A549 (cell line): ENCODE measurements around the gene NTRK2. TPM values are rescaled to one million over a fixed set of nuclear protein-coding genes. Genes with fewer than 3 reads are reported as not detected.

Source experiments
- ATAC-seq, 2 experiments: fragments of 200-7000 bp in 1 of 2; fragments of >200 bp in 1 of 2; cut with Nextera tagmentation in 1 of 2; cut with Tn5 transposase in 1 of 2; 3 replicates each; pipeline versions ENCODE4 v1.8.0 to v1.9.1; 2018 to 2020; ENCODE audit warnings: mild to moderate bottlenecking in 1 of 2, moderate library complexity in 1 of 2
- CTCF ChIA-PET: fragments of 300-600 bp; sonication (Branson Sonifier 250); formaldehyde crosslinking; extraction: SDS; loops from one replicate; lab custom pipeline; 2021; ENCODE audit warnings: antibody characterized with exemption, inconsistent platforms; lab: Yijun Ruan, JAX
- POLR2A ChIA-PET: fragments of 350-600 bp; formaldehyde crosslinking; extraction: SDS; loops from one replicate; lab custom pipeline; 2021; ENCODE audit warnings: antibody characterized with exemption, inconsistent platforms; lab: Yijun Ruan, JAX
- DNase-seq, 2 experiments: peaks; one replicate each; pipeline versions ENCODE4 v3.0.0 to v3.0.0-alpha.2; 2011 to 2016; ENCODE audit warnings: low read depth in 1 of 2, low spot score in 1 of 2
- FAIRE-seq: peaks from 2 replicates; lab custom pipeline; 2011; peaks lifted over from hg19 to GRCh38; lab: Jason Lieb, UNC
- H3K27ac ChIP-seq, 2 experiments: fragments of >200 bp; sonication (Bioruptor Twin); formaldehyde crosslinking; 3 replicates each; pipeline ENCODE4 v1.5.1; 2016 to 2017
- H3K4me1 ChIP-seq: fragments of >200 bp; sonication (Bioruptor Twin); formaldehyde crosslinking; 3 replicates; pipeline ENCODE4 v1.6.1; 2016
- H3K4me2 ChIP-seq: fragments of >200 bp; sonication (Bioruptor Twin); formaldehyde crosslinking; 3 replicates; pipeline ENCODE4 v1.6.1; 2016
- H3K4me3 ChIP-seq: fragments of >200 bp; sonication (Bioruptor Twin); formaldehyde crosslinking; 3 replicates; pipeline ENCODE4 v1.5.1; 2016
- H3K9me3 ChIP-seq: fragments of >200 bp; sonication (Bioruptor Twin); formaldehyde crosslinking; 3 replicates; pipeline ENCODE4 v1.6.1; 2016
- BHLHE40 ChIP-seq: IDR thresholded peaks from 2 replicates; pipeline ENCODE4 v1.6.1; 2012; ENCODE audit warnings: low read depth, low read length, inconsistent platforms
- CBX2 ChIP-seq: fragments of 200-600 bp; sonication (generic); IDR thresholded peaks from 2 replicates; pipeline ENCODE4 v1.6.1; 2016; ENCODE audit warnings: low read depth, mild to moderate bottlenecking, borderline replicate concordance
- CBX8 ChIP-seq: fragments of 200-600 bp; sonication (generic); IDR thresholded peaks from 2 replicates; pipeline ENCODE4 v1.6.1; 2016
- CEBPB ChIP-seq, 2 experiments: fragments of >200 bp in 1 of 2; sonication (Bioruptor Twin) in 1 of 2; formaldehyde crosslinking in 1 of 2; IDR thresholded peaks; 2 replicates each; pipeline ENCODE4 v1.6.1; 2012 to 2016
- CHD4 ChIP-seq: fragments of 200-600 bp; sonication (generic); IDR thresholded peaks from 2 replicates; pipeline ENCODE4 v1.6.1; 2016; ENCODE audit warnings: antibody characterized with exemption, mild to moderate bottlenecking, borderline replicate concordance
- CTCF ChIP-seq: fragments of >200 bp; sonication (Bioruptor Twin); formaldehyde crosslinking; IDR thresholded peaks from 3 replicates; pipeline ENCODE4 v1.5.1; 2016
- ELK1 ChIP-seq: fragments of 150-350 bp; IDR thresholded peaks from 2 replicates; pipeline ENCODE4 v1.6.1; 2014; ENCODE audit warnings: low read depth, mild to moderate bottlenecking, low read length
- FOSB ChIP-seq: fragments of 250-450 bp; sonication (Bioruptor Pico); IDR thresholded peaks from 2 replicates; pipeline ENCODE4 v1.5.0; 2020; ENCODE audit warnings: mild to moderate bottlenecking, moderate library complexity
- FOSL2 ChIP-seq, 2 experiments: fragments of 450-650 bp in 1 of 2; fragments of >200 bp in 1 of 2; sonication (Bioruptor Twin) in 1 of 2; formaldehyde crosslinking; IDR thresholded peaks; 2 replicates each; pipeline versions ENCODE4 v1.5.0 to v1.6.1; 2016 to 2020; ENCODE audit warnings: mild to moderate bottlenecking in 1 of 2, moderate library complexity in 1 of 2
- GATA3 ChIP-seq: IDR thresholded peaks from 2 replicates; pipeline ENCODE4 v1.6.1; 2012; ENCODE audit warnings: borderline replicate concordance
- HDAC2 ChIP-seq: fragments of 200-600 bp; sonication (generic); IDR thresholded peaks from 2 replicates; pipeline ENCODE4 v1.6.1; 2016
- HEYL ChIP-seq: fragments of 250-450 bp; sonication (Bioruptor Pico); IDR thresholded peaks from 2 replicates; pipeline ENCODE4 v1.8.0; 2021; ENCODE audit warnings: mild to moderate bottlenecking, moderate library complexity
- HOXA7 ChIP-seq: fragments of 250-450 bp; sonication (Bioruptor Pico); IDR thresholded peaks from 2 replicates; pipeline ENCODE4 v1.5.0; 2020; ENCODE audit warnings: mild to moderate bottlenecking, moderate library complexity
- HOXB13 ChIP-seq: fragments of 250-450 bp; sonication (Bioruptor Pico); IDR thresholded peaks from 2 replicates; pipeline ENCODE4 v1.5.0; 2020; ENCODE audit warnings: low read depth, mild to moderate bottlenecking, moderate library complexity
- HOXB5 ChIP-seq: fragments of 250-450 bp; sonication (Bioruptor Pico); IDR thresholded peaks from 2 replicates; pipeline ENCODE4 v1.5.0; 2020; ENCODE audit warnings: mild to moderate bottlenecking, moderate library complexity
- KDM1A ChIP-seq: fragments of 200-600 bp; sonication (generic); IDR thresholded peaks from 2 replicates; pipeline ENCODE4 v1.6.1; 2016; ENCODE audit warnings: low read depth, mild to moderate bottlenecking
- MAFK ChIP-seq: fragments of 450-650 bp; IDR thresholded peaks from 2 replicates; pipeline ENCODE4 v1.6.1; 2014; ENCODE audit not compliant: partially characterized antibody
- MAX ChIP-seq: IDR thresholded peaks from 2 replicates; pipeline ENCODE4 v1.6.1; 2012
- MAZ ChIP-seq: fragments of 150-350 bp; IDR thresholded peaks from 2 replicates; pipeline ENCODE4 v1.6.1; 2014; ENCODE audit warnings: antibody characterized with exemption, low read depth, low read length, borderline replicate concordance
- MYC ChIP-seq: IDR thresholded peaks from 2 replicates; pipeline ENCODE4 v1.6.1; 2012; ENCODE audit warnings: mild to moderate bottlenecking, inconsistent platforms, low read length, improper control_type of control experiment, borderline replicate concordance
- NFE2L2 ChIP-seq: fragments of 150-350 bp; conservative IDR thresholded peaks from 2 replicates; pipeline ENCODE4 v1.6.1; 2014; ENCODE audit warnings: low read length
- PHF8 ChIP-seq: fragments of 200-600 bp; sonication (generic); IDR thresholded peaks from 2 replicates; pipeline ENCODE4 v1.6.1; 2016; ENCODE audit warnings: low read depth, mild to moderate bottlenecking, antibody characterized with exemption, moderate library complexity, borderline replicate concordance
- POLR2AphosphoS2 ChIP-seq: conservative IDR thresholded peaks from 2 replicates; pipeline ENCODE4 v1.6.1; 2012; ENCODE audit warnings: low read length, improper control_type of control experiment, inconsistent platforms
- RARB ChIP-seq: fragments of 250-450 bp; sonication (Bioruptor Pico); IDR thresholded peaks from 2 replicates; pipeline ENCODE4 v1.8.0; 2021; ENCODE audit warnings: mild to moderate bottlenecking, moderate library complexity
- REST ChIP-seq: fragments of 200-600 bp; sonication (generic); IDR thresholded peaks from 2 replicates; pipeline ENCODE4 v1.6.1; 2016; ENCODE audit warnings: antibody characterized with exemption, mild to moderate bottlenecking, moderate library complexity
- RNF2 ChIP-seq: fragments of 200-600 bp; sonication (generic); IDR thresholded peaks from 2 replicates; pipeline ENCODE4 v1.6.1; 2016; ENCODE audit warnings: low read depth, mild to moderate bottlenecking, antibody characterized with exemption, moderate library complexity, borderline replicate concordance
- SREBF2 ChIP-seq: fragments of 450-650 bp; IDR thresholded peaks from 2 replicates; pipeline ENCODE4 v1.6.1; 2014; ENCODE audit warnings: mild to moderate bottlenecking, moderate library complexity
- USF2 ChIP-seq: fragments of 450-650 bp; IDR thresholded peaks from 2 replicates; pipeline ENCODE4 v1.6.1; 2014; ENCODE audit warnings: antibody characterized with exemption
- ZNF302 ChIP-seq: fragments of 250-450 bp; sonication (Bioruptor Pico); IDR thresholded peaks from 2 replicates; pipeline ENCODE4 v1.9.0; 2021; ENCODE audit warnings: inconsistent platforms, mild to moderate bottlenecking, moderate library complexity
- ZSCAN20 ChIP-seq: fragments of 250-450 bp; sonication (Bioruptor Pico); IDR thresholded peaks from 2 replicates; pipeline ENCODE4 v1.8.0; 2022; ENCODE audit warnings: mild to moderate bottlenecking, moderate library complexity
- WGBS: methylation state at CpG from one replicate; pipeline ENCODE4 v1.1.6; 2017; ENCODE audit errors: missing lambda C conversion rate; 5-methylcytosine and 5-hydroxymethylcytosine counted together
- polyA plus RNA-seq, 4 experiments: library from polyadenylated mRNA; depleted of rRNA in 3 of 4; stranded (reverse); fragments of >200 nt; fragmentation: RNase III in 1 of 4; extraction: RNeasy Plus Mini Kit Qiagen cat#74134 plus additional on column Dnase treatment in 1 of 4; gene quantifications; 2 replicates in 3 of 4; 3 replicates in 1 of 4; pipeline ENCODE4 v1.2.3, GENCODE V29; 2011 to 2017

The NTRK2 gene
- polyA plus RNA-seq, 2 of the 4 experiments (the other 2 are of a cell fraction), result 0.03 TPM

- POLR2A ChIA-PET, result no interaction called here
- ATAC-seq (no peak), DNase-seq (no peak), FAIRE-seq (no peak)
- H3K27ac ChIP-seq, result no peak overlapping the region
- CTCF ChIA-PET, result interaction anchor here (0.7 kb wide), 1 partner anchor 1473 kb away, joined by 4 read pairs; no protein-coding TSS in a partner anchor
- no peak overlapping the region for H3K4me3 ChIP-seq
- no peak overlapping the region for H3K4me2 ChIP-seq
- 76% methylated on average over 4 of the region's 4 CpGs for WGBS
- TF ChIP-seq NFE2L2, result no peak
- no peak for TF ChIP-seq FOSB (CRISPR knock-in tag)
- no peak for TF ChIP-seq HOXB5 (CRISPR knock-in tag)
- TF ChIP-seq REST, result no peak
- TF ChIP-seq ELK1, result no peak
- no peak for TF ChIP-seq SREBF2
- TF ChIP-seq MAZ, result no peak
- TF ChIP-seq GATA3, result no peak
- no peak for TF ChIP-seq CBX8
- no peak for TF ChIP-seq ZSCAN20 (CRISPR knock-in tag)
- TF ChIP-seq HEYL (CRISPR knock-in tag), result no peak
- TF ChIP-seq HDAC2, result no peak
- TF ChIP-seq MYC, result no peak
- TF ChIP-seq BHLHE40, result no peak
- TF ChIP-seq KDM1A, result no peak
- TF ChIP-seq FOSL2 (IDR thresholded peaks at IDR 0.05), result no peak
- TF ChIP-seq FOSL2 (CRISPR knock-in tag; IDR thresholded peaks at IDR 0.05), result no peak
- no peak for TF ChIP-seq CBX2
- TF ChIP-seq MAX, result no peak
- TF ChIP-seq RNF2, result no peak
- TF ChIP-seq CHD4, result no peak
- H3K4me1 ChIP-seq, result peaks cover 15% of the 10 kb centered on the region
- peaks cover 2% of the 10 kb centered on the region; the same call in 2 of the 3 replicates for H3K9me3 ChIP-seq
Observed at GRCh38 chr9:84856181-84856632, 186.7 kb downstream of the NTRK2 start.

GRCh38 chr9:84857211-84857610, 187.7 kb downstream of the NTRK2 start:
- CTCF ChIA-PET, result no interaction called here
- H3K9me3 ChIP-seq, result no peaks in the 10 kb centered on the region
- FAIRE-seq, result no peak
- no peak for TF ChIP-seq BHLHE40
- TF ChIP-seq HOXB13 (CRISPR knock-in tag), result no peak
- no peak for TF ChIP-seq ZNF302
- TF ChIP-seq MAZ, result no peak
- no peak for TF ChIP-seq HEYL (CRISPR knock-in tag)
- no peak for TF ChIP-seq HOXA7 (CRISPR knock-in tag)
- no peak for TF ChIP-seq USF2
- TF ChIP-seq CTCF, result no peak
- no peak for TF ChIP-seq FOSB (CRISPR knock-in tag)
- no peak for TF ChIP-seq RARB (CRISPR knock-in tag)
- no peak for TF ChIP-seq POLR2AphosphoS2
- no peak for TF ChIP-seq MAFK
- TF ChIP-seq PHF8, result no peak
- no peak for TF ChIP-seq ZSCAN20 (CRISPR knock-in tag)
- TF ChIP-seq ELK1, result no peak
- no peak for TF ChIP-seq CEBPB (IDR thresholded peaks at IDR 0.05)
- TF ChIP-seq, all 56 proteins: peak for 0
- Histone ChIP-seq H3K4me2 (no peak overlapping the region), H3K4me3 (no peak overlapping the region), H3K4me1 (peaks cover 7% of the 10 kb centered on the region), H3K27ac (no peak overlapping the region)
- WGBS, result 33% methylated on average over 1 of the region's 1 CpG
- POLR2A ChIA-PET, result interaction anchor here (0.7 kb wide), 1 partner anchor 13 kb away, joined by 5 read pairs; no protein-coding TSS in a partner anchor
- DNase-seq, result no peak
- no peak for ATAC-seq
